ENCODE results near the gene EXOC6. TPM values are rescaled to one million over a fixed set of nuclear protein-coding genes. Genes with fewer than 3 reads are reported as not detected.
"Not testable (repeated sequence)": the region's sequence is repeated elsewhere in the genome, so short reads cannot be mapped to it uniquely, and the experiment has no call there.

The EXOC6 gene
- total RNA-seq, 4 donors from 2014 or later = 10.5 to 82.1 (median 31.7) TPM

- H3K4me3 ChIP-seq = no peak overlapping the region
- H3K27ac ChIP-seq = no peak overlapping the region
- DNase-seq = no peak
- H3K27me3 ChIP-seq = no peaks in the 10 kb centered on the region
- TF ChIP-seq, protein P1, sequence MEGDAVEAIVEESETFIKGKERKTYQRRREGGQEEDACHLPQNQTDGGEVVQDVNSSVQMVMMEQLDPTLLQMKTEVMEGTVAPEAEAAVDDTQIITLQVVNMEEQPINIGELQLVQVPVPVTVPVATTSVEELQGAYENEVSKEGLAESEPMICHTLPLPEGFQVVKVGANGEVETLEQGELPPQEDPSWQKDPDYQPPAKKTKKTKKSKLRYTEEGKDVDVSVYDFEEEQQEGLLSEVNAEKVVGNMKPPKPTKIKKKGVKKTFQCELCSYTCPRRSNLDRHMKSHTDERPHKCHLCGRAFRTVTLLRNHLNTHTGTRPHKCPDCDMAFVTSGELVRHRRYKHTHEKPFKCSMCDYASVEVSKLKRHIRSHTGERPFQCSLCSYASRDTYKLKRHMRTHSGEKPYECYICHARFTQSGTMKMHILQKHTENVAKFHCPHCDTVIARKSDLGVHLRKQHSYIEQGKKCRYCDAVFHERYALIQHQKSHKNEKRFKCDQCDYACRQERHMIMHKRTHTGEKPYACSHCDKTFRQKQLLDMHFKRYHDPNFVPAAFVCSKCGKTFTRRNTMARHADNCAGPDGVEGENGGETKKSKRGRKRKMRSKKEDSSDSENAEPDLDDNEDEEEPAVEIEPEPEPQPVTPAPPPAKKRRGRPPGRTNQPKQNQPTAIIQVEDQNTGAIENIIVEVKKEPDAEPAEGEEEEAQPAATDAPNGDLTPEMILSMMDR (IDR thresholded peaks at IDR 0.05) = no peak
- no peak for TF ChIP-seq POLR2A (IDR thresholded peaks at IDR 0.05)
- no peaks in the 10 kb centered on the region for H3K9me3 ChIP-seq
- peaks cover 0 to 12% (median 0%) of the 10 kb centered on the region in 3 donors for H3K36me3 ChIP-seq
- H3K4me1 ChIP-seq = no peaks in the 10 kb centered on the region
Observed at GRCh38 chr10:92942226-92942625, 93.9 kb downstream of the EXOC6 start.

GRCh38 chr10:92946491-92946890 is 98.2 kb downstream of the EXOC6 start:
- H3K4me1 ChIP-seq = no peaks in the 10 kb centered on the region
- DNase-seq = no peak
- H3K27me3 ChIP-seq = no peaks in the 10 kb centered on the region

GRCh38 chr10:92952573-92952972 is 104.3 kb downstream of the EXOC6 start:
- H3K4me3 ChIP-seq, DNase-seq, H3K9me3 ChIP-seq, H3K27ac ChIP-seq, H3K4me1 ChIP-seq, H3K27me3 ChIP-seq: not testable (repeated sequence)
- H3K36me3 ChIP-seq = peaks cover 0 to 12% (median 0%) of the 10 kb centered on the region in 3 donors

More at GRCh38 chr10:92946491-92946890, 98.2 kb downstream of the EXOC6 start:
- TF ChIP-seq POLR2A (IDR thresholded peaks at IDR 0.05) = no peak
- TF ChIP-seq, protein P1 (IDR thresholded peaks at IDR 0.05) = no peak
- Histone ChIP-seq H3K36me3 (peaks cover 0 to 22% (median 0%) of the 10 kb centered on the region in 3 donors), H3K4me3 (no peak overlapping the region), H3K9me3 (no peaks in the 10 kb centered on the region), H3K27ac (no peak overlapping the region)

GRCh38 chr10:92957223-92958010 is 109.1 kb downstream of the EXOC6 start:
- Histone ChIP-seq H3K9me3 (no peaks in the 10 kb centered on the region), H3K27me3 (no peaks in the 10 kb centered on the region), H3K4me3 (no peak overlapping the region), H3K4me1 (no peaks in the 10 kb centered on the region), H3K27ac (no peak overlapping the region), H3K36me3 (peaks cover 0 to 5% (median 0%) of the 10 kb centered on the region in 3 donors)
- DNase-seq = no peak
- TF ChIP-seq, protein P1 (IDR thresholded peaks at IDR 0.05) = no peak
- TF ChIP-seq POLR2A (IDR thresholded peaks at IDR 0.05) = no peak

GRCh38 chr10:92961638-92962037 is 113.3 kb downstream of the EXOC6 start:
- H3K9me3 ChIP-seq = no peaks in the 10 kb centered on the region
- H3K36me3 ChIP-seq = no peaks in the 10 kb centered on the region
- H3K27me3 ChIP-seq = no peaks in the 10 kb centered on the region
- DNase-seq = no peak
- no peaks in the 10 kb centered on the region for H3K4me1 ChIP-seq
- no peak overlapping the region for H3K27ac ChIP-seq
- TF ChIP-seq, protein P1 (IDR thresholded peaks at IDR 0.05) = no peak
- no peak for TF ChIP-seq POLR2A (IDR thresholded peaks at IDR 0.05)
- no peak overlapping the region for H3K4me3 ChIP-seq

- TF ChIP-seq, protein P1 (IDR thresholded peaks at IDR 0.05) = peak in 5 of 6 experiments; percentile 33 to 63 (median 60)
- TF ChIP-seq POLR2A (IDR thresholded peaks at IDR 0.05) = no peak
- Histone ChIP-seq H3K4me1 (no peaks in the 10 kb centered on the region), H3K9me3 (no peaks in the 10 kb centered on the region), H3K27me3 (no peaks in the 10 kb centered on the region), H3K27ac (no peak overlapping the region), H3K4me3 (no peak overlapping the region), H3K36me3 (no peaks in the 10 kb centered on the region)
- no peak for DNase-seq
Observed at GRCh38 chr10:92965314-92965713, 117.0 kb downstream of the EXOC6 start.
